Neuronal stem cell (in vitro differentiated cells): ENCODE measurements around the gene PAM.

Experiments
- DNase-seq: peaks from one replicate; pipeline ENCODE4 v3.0.0-alpha.2; 2013; ENCODE audit warnings: low spot score
- H2AFZ ChIP-seq: one replicate; pipeline ENCODE4 v1.6.1; 2013; ENCODE audit warnings: mild to moderate bottlenecking, low read length, inconsistent platforms
- H2AK5ac ChIP-seq: 2 replicates; pipeline ENCODE4 v1.6.1; 2013; ENCODE audit warnings: low read depth, mild to moderate bottlenecking, inconsistent platforms, low read length, moderate library complexity, mixed read lengths
- H2BK120ac ChIP-seq: 2 replicates; pipeline ENCODE4 v1.6.1; 2013; ENCODE audit warnings: low read depth, mild to moderate bottlenecking, inconsistent platforms, low read length, moderate library complexity, mixed read lengths
- H2BK12ac ChIP-seq: one replicate; pipeline ENCODE4 v1.6.1; 2013; ENCODE audit warnings: low read length, inconsistent platforms
- H2BK15ac ChIP-seq: 2 replicates; pipeline ENCODE4 v1.6.1; 2013; ENCODE audit warnings: mild to moderate bottlenecking, low read length, inconsistent platforms, mixed read lengths
- H2BK5ac ChIP-seq: one replicate; pipeline ENCODE4 v1.6.1; 2013; ENCODE audit warnings: inconsistent platforms, mild to moderate bottlenecking, low read length, moderate library complexity
- H3K14ac ChIP-seq: one replicate; pipeline ENCODE4 v1.6.1; 2013; ENCODE audit warnings: low read length, inconsistent platforms
- H3K18ac ChIP-seq: 2 replicates; pipeline ENCODE4 v1.6.1; 2013; ENCODE audit warnings: low read length, inconsistent platforms
- H3K23ac ChIP-seq: 2 replicates; pipeline ENCODE4 v1.6.1; 2013; ENCODE audit warnings: low read depth, mild to moderate bottlenecking, mixed read lengths, low read length, inconsistent platforms; ENCODE audit not compliant: poor library complexity
- H3K27ac ChIP-seq: replicated peaks from 3 replicates; pipeline ENCODE4 v1.5.1; 2013; ENCODE audit warnings: low read length, inconsistent platforms
- H3K27me3 ChIP-seq, 3 experiments: 2 replicates each; pipeline ENCODE4 v1.6.1; 2013; ENCODE audit warnings: low read length in 3 of 3, mild to moderate bottlenecking in 2 of 3, inconsistent platforms in 1 of 3, low read depth in 1 of 3, mixed read lengths in 1 of 3, moderate library complexity in 1 of 3; ENCODE audit not compliant: control insufficient read depth in 3 of 3, insufficient read depth in 3 of 3
- H3K36me3 ChIP-seq, 2 donors: replicated peaks in 1 of 2; 2 replicates each; pipeline ENCODE4 v1.6.1; 2013; ENCODE audit warnings: low read length in 2 of 2; ENCODE audit not compliant: control insufficient read depth in 2 of 2, insufficient read depth in 2 of 2
- H3K4ac ChIP-seq: 2 replicates; pipeline ENCODE4 v1.6.1; 2013; ENCODE audit warnings: inconsistent platforms, mild to moderate bottlenecking, low read length, moderate library complexity
- H3K4me1 ChIP-seq, 2 donors: 1 replicate in 1 of 2; 2 replicates in 1 of 2; pipeline ENCODE4 v1.6.1; 2013; ENCODE audit warnings: low read length in 2 of 2, low read depth in 1 of 2; ENCODE audit not compliant: control insufficient read depth in 2 of 2, insufficient read depth in 1 of 2
- H3K4me2 ChIP-seq: one replicate; pipeline ENCODE4 v1.6.1; 2013; ENCODE audit warnings: mild to moderate bottlenecking, low read length, inconsistent platforms; ENCODE audit not compliant: insufficient read depth, poor library complexity, severe bottlenecking
- H3K4me3 ChIP-seq, 2 donors: 2 replicates each; pipeline ENCODE4 v1.5.1; 2013; ENCODE audit warnings: low read length in 2 of 2, mild to moderate bottlenecking in 2 of 2, inconsistent platforms in 1 of 2, moderate library complexity in 1 of 2
- H3K79me1 ChIP-seq: one replicate; pipeline ENCODE4 v1.6.1; 2013; ENCODE audit warnings: low read depth, mild to moderate bottlenecking, inconsistent platforms, low read length, moderate library complexity
- H3K9ac ChIP-seq: one replicate; pipeline ENCODE4 v1.6.1; 2013; ENCODE audit warnings: mild to moderate bottlenecking, low read depth, low read length, inconsistent platforms; ENCODE audit not compliant: poor library complexity
- H3K9me3 ChIP-seq, 2 donors: replicated peaks in 1 of 2; 2 replicates each; pipeline versions ENCODE3 to v1.6.1; 2013; ENCODE audit warnings: low read length in 2 of 2, mild to moderate bottlenecking in 2 of 2, inconsistent platforms in 1 of 2, low read depth in 1 of 2, mixed read lengths in 1 of 2, moderate library complexity in 1 of 2; ENCODE audit not compliant: control insufficient read depth in 2 of 2, insufficient read depth in 1 of 2
- H4K8ac ChIP-seq: one replicate; pipeline ENCODE4 v1.6.1; 2013; ENCODE audit warnings: low read depth, mild to moderate bottlenecking, inconsistent platforms, low read length, moderate library complexity
- H4K91ac ChIP-seq: one replicate; pipeline ENCODE4 v1.6.1; 2013; ENCODE audit warnings: low read length, low read depth, mild to moderate bottlenecking, inconsistent platforms; ENCODE audit not compliant: poor library complexity
- WGBS, 2 donors: extraction: QIAGEN DNeasy Blood & Tissue Kit; methylation state at CpG; one replicate each; pipeline ENCODE4 v1.1.7; 2013; ENCODE audit warnings: missing lambda C conversion rate in 2 of 2, mixed read lengths in 1 of 2; ENCODE audit not compliant: insufficient read length in 2 of 2, insufficient replicate concordance in 1 of 2; ENCODE audit errors: extremely low coverage in 2 of 2; 5-methylcytosine and 5-hydroxymethylcytosine counted together

Gene PAM

DNA sequence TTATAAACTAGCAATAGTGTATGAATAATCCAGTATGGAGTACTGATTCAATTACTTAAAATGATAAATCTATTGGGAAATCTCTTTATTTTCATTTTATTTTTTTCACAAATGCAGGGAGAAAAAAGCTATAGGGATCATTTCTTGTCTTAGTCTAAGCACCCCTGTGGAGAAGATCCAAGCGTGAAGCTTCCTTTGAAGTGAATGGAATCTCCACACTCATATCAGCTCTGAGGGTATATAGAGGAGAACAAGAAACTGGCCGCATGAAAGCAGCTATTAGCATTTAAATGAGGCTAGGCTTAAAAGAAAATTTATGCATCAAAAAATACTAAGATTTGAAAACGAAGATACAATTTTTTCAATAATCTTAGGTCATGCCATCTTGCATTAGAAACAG lies 12.9 kb upstream of the PAM start:
- H3K9me3 ChIP-seq: no peaks in the 10 kb centered on the region
- H2AK5ac ChIP-seq: no peak overlapping the region
- no peaks in the 10 kb centered on the region for H3K79me1 ChIP-seq
- H3K4me3 ChIP-seq: no peak overlapping the region
- no peak overlapping the region for H3K14ac ChIP-seq
- H3K27ac ChIP-seq: no peak overlapping the region
- H3K4me1 ChIP-seq: peaks cover 0 to 13% of the 10 kb centered on the region in 2 donors
- WGBS, 2 donors: no CpG with 5 or more reads among the region's 3 CpGs
- no peak overlapping the region for H4K91ac ChIP-seq
- no peak overlapping the region for H4K8ac ChIP-seq
- no peaks in the 10 kb centered on the region for H3K36me3 ChIP-seq
- no peak overlapping the region for H2BK12ac ChIP-seq
- H3K23ac ChIP-seq: no peak overlapping the region
- H3K4ac ChIP-seq: no peak overlapping the region
- no peak overlapping the region for H2AFZ ChIP-seq
- no peak overlapping the region for H2BK15ac ChIP-seq
- H2BK120ac ChIP-seq: no peak overlapping the region
- DNase-seq: no peak
- no peak overlapping the region for H3K4me2 ChIP-seq
- H3K9ac ChIP-seq: no peak overlapping the region
- H2BK5ac ChIP-seq: no peak overlapping the region
- H3K18ac ChIP-seq: no peak overlapping the region
- H3K27me3 ChIP-seq: no peaks in the 10 kb centered on the region

DNA sequence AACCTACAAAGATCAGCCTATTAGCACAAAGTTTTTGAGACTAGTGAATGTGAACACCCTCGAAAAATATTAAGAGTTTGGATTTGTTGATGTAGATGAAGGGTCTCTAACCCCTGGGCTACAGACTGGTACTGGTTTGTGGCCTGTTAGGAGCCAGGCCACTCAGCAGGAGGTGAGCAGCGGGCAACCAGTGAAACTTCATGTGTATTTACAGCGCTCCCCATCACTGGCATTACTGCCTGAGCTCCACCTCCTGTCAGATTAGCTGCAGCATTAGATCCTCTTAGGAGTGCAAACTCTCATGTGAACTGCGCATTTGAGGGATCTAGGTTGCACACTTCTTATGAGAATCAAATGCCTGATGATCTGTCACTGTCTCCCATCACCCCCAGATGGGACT lies 11.2 kb upstream of the PAM start:
- Histone ChIP-seq H2AFZ (no peak overlapping the region), H2BK12ac (no peak overlapping the region), H4K8ac (peak overlapping the region; percentile 17), H3K36me3 (no peaks in the 10 kb centered on the region), H3K14ac (peak overlapping the region; percentile 21), H3K4me3 (no peak overlapping the region), H2AK5ac (no peak overlapping the region), H3K27me3 (no peaks in the 10 kb centered on the region), H3K79me1 (no peaks in the 10 kb centered on the region), H3K9me3 (no peaks in the 10 kb centered on the region), H3K4me1 (peaks cover 0 to 21% of the 10 kb centered on the region in 2 donors), H2BK120ac (no peak overlapping the region), H3K27ac (no peak overlapping the region), H2BK15ac (no peak overlapping the region), H3K4ac (no peak overlapping the region), H3K9ac (no peak overlapping the region), H3K23ac (no peak overlapping the region), H3K4me2 (no peak overlapping the region), H4K91ac (no peak overlapping the region), H2BK5ac (no peak overlapping the region), H3K18ac (peak overlapping the region; percentile 28)
- DNase-seq: no peak
- WGBS, 2 donors: no CpG with 5 or more reads among the region's 4 CpGs

DNA sequence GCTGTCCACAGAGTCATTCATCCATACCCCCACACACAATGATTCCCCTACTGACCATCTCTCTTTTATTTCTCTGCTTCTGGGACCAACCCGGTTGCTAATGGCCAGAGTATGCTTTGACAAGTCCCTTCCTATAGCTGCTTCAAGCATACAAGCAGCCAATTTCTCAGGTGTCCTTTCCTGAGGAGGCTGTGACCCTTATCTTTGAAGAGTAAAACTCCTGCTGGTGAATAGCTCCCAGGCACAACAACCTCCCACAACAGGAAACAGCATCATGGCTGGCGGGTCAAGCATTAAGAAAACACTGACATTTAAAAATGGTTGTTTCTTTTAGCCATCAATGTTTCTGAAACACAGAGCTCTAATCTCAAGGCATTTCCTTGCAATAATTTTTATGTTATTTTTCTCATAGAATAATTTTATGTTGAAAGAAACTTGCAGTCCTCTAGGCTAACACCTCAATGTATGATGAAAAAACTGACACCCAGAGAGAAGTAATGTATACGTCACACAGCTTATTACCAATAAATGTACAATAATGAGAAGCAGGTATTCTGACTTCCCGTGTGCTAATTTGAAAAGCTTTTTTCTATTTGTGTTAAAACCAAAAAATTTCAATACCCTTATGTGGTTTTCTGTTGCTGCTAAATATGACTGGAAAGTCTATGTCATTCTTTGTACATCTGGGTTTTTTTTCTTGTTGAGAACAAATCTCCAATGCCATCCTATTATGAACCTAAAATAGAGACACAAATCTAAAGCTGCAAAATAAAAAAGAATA lies 7.5 kb upstream of the PAM start:
- DNase-seq: no peak
- Histone ChIP-seq H4K91ac (no peak overlapping the region), H3K36me3 (no peaks in the 10 kb centered on the region), H3K14ac (no peak overlapping the region), H2BK12ac (no peak overlapping the region), H2BK120ac (no peak overlapping the region), H2AK5ac (no peak overlapping the region), H2AFZ (peak overlapping the region; percentile 51), H3K23ac (no peak overlapping the region), H3K4ac (no peak overlapping the region), H3K9ac (no peak overlapping the region), H2BK15ac (no peak overlapping the region), H3K4me2 (no peak overlapping the region), H3K79me1 (no peaks in the 10 kb centered on the region), H3K9me3 (no peaks in the 10 kb centered on the region), H2BK5ac (no peak overlapping the region), H3K27me3 (no peaks in the 10 kb centered on the region), H3K4me3 (no peak overlapping the region), H3K18ac (no peak overlapping the region), H3K27ac (no peak overlapping the region), H4K8ac (no peak overlapping the region), H3K4me1 (peaks cover 0 to 31% of the 10 kb centered on the region in 2 donors)
- no CpG with 5 or more reads among the region's 4 CpGs for WGBS, 2 donors

DNA sequence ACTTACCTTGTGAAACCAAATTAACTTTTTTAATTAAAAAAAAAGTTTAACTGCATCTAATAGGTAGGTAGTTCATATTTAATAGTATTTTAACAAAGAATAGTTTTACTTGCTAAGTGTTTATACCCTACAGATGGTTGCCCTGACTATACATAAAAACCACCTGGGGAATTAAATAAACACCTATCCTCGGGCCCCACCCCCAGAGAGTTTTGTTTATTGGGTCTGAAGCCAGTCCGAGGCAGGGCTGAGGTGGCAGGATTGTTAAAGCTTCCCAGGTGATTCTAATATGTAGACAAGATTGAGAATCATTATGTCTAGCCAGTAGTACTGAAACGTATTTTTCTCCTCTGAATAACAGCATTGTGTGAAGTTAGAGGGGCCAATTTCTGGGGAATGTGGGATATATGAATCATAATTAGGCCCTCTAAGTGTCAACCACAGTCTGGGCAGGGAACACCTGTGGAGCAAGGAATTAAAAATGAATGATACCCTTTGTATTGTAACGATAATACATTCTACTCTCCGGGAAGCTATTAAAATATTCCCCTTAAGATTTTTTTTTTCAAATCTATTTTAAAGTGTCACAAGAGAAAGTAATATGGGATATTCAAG lies 5.6 kb upstream of the PAM start:
- no peak overlapping the region for H4K8ac ChIP-seq
- peaks cover 3 to 31% of the 10 kb centered on the region in 2 donors for H3K4me1 ChIP-seq
- no peak overlapping the region for H2BK5ac ChIP-seq
- H3K36me3 ChIP-seq: no peaks in the 10 kb centered on the region
- H3K14ac ChIP-seq: no peak overlapping the region
- no peak overlapping the region for H3K4me2 ChIP-seq
- H3K9me3 ChIP-seq: peaks cover 0 to 4% of the 10 kb centered on the region in 2 donors
- no peak overlapping the region for H3K9ac ChIP-seq
- peaks cover 0 to 11% (median 0%) of the 10 kb centered on the region in 3 experiments for H3K27me3 ChIP-seq
- H2AFZ ChIP-seq: peak overlapping the region; percentile 43
- H3K4me3 ChIP-seq: no peak overlapping the region
- H3K4ac ChIP-seq: no peak overlapping the region
- H2AK5ac ChIP-seq: no peak overlapping the region
- no peak for DNase-seq
- no peak overlapping the region for H4K91ac ChIP-seq
- no peak overlapping the region for H2BK120ac ChIP-seq
- H3K23ac ChIP-seq: no peak overlapping the region
- no peak overlapping the region for H2BK12ac ChIP-seq
- no peak overlapping the region for H3K27ac ChIP-seq
- H3K18ac ChIP-seq: no peak overlapping the region
- WGBS, 2 donors: no CpG with 5 or more reads among the region's 5 CpGs
- H3K79me1 ChIP-seq: no peaks in the 10 kb centered on the region
- H2BK15ac ChIP-seq: no peak overlapping the region
